DOHH2 (cell line): ENCODE measurements around the gene STARD13.

ENCODE experiments used
- EZH2phosphoT487 ChIP-seq: fragments of 200-600 bp; sonication (generic); IDR thresholded peaks from 2 replicates; pipeline ENCODE4 v1.6.1; 2017; ENCODE audit warnings: borderline replicate concordance, mild to moderate bottlenecking, antibody characterized with exemption, low read length, moderate library complexity, mixed read lengths
- TF ChIP-seq, protein P1 (sequence below): fragments of 200-600 bp; sonication (generic); IDR thresholded peaks from one replicate; pipeline ENCODE4 v1.5.1; 2014; ENCODE audit warnings: antibody characterized with exemption, mild to moderate bottlenecking, low read depth, low read length; ENCODE audit not compliant: poor library complexity, severe bottlenecking

DNA sequence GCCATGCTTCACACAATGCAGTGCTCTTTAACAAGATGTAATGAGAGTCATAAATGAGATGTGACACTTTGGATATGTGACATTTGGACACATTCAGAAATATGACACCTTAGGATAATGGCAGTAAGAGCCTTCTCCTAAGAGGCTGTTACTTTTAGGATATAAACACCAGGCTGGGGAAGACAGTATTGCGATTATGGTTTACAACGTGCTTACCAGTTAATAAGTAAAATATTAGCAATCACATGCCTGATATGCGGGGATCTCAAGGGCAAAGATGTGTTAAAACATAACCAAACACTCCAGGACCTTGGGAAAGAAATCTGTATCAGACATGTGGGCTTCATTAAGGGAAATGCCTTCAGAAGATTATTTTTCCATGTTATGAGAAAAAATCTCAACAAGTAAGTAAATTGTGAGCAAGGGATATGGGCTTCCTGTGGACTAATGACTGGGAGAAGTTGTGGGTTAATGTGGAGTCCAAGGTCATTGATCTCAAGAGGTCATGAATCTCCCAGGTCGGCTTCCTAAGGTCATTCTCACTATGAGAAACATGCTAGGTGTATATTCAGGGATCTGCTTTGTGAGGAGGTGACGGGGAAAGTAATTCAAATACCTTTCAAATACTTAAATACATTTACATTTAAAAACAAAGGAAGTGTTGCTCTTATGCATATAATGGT is 105.3 kb downstream of the STARD13 start:
- TF ChIP-seq, protein P1, sequence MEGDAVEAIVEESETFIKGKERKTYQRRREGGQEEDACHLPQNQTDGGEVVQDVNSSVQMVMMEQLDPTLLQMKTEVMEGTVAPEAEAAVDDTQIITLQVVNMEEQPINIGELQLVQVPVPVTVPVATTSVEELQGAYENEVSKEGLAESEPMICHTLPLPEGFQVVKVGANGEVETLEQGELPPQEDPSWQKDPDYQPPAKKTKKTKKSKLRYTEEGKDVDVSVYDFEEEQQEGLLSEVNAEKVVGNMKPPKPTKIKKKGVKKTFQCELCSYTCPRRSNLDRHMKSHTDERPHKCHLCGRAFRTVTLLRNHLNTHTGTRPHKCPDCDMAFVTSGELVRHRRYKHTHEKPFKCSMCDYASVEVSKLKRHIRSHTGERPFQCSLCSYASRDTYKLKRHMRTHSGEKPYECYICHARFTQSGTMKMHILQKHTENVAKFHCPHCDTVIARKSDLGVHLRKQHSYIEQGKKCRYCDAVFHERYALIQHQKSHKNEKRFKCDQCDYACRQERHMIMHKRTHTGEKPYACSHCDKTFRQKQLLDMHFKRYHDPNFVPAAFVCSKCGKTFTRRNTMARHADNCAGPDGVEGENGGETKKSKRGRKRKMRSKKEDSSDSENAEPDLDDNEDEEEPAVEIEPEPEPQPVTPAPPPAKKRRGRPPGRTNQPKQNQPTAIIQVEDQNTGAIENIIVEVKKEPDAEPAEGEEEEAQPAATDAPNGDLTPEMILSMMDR = no peak
- no peak for TF ChIP-seq EZH2phosphoT487
